Adipocyte (in vitro differentiated cells): ENCODE measurements around the gene FGF18.
"Not testable (repeated sequence)": the region's sequence is repeated elsewhere in the genome, so short reads cannot be mapped to it uniquely, and the experiment has no call there.

Experiments
- DNase-seq: peaks from one replicate; pipeline ENCODE4 v3.0.0-alpha.2; 2015; ENCODE audit warnings: low read depth
- H3K27me3 ChIP-seq: replicated peaks from 2 replicates; pipeline ENCODE4 v1.7.0; 2013; ENCODE audit warnings: mild to moderate bottlenecking, low read length, moderate library complexity; ENCODE audit not compliant: control insufficient read depth, insufficient read depth
- H3K36me3 ChIP-seq: 2 replicates; pipeline ENCODE4 v1.7.0; 2013; ENCODE audit warnings: low read length, mild to moderate bottlenecking, moderate library complexity; ENCODE audit not compliant: control insufficient read depth, insufficient read depth, severe bottlenecking
- H3K4me1 ChIP-seq: 2 replicates; pipeline ENCODE4 v1.7.0; 2013; ENCODE audit warnings: mild to moderate bottlenecking, low read length, moderate library complexity; ENCODE audit not compliant: control insufficient read depth, insufficient read depth
- H3K4me3 ChIP-seq: 2 replicates; pipeline ENCODE4 v1.7.0; 2013; ENCODE audit warnings: mild to moderate bottlenecking, low read length, moderate library complexity
- H3K9ac ChIP-seq: 2 replicates; pipeline ENCODE4 v1.7.0; 2013; ENCODE audit warnings: mild to moderate bottlenecking, low read length, moderate library complexity
- H3K9me3 ChIP-seq: 2 replicates; pipeline ENCODE4 v1.7.0; 2013; ENCODE audit warnings: mild to moderate bottlenecking, low read length, moderate library complexity; ENCODE audit not compliant: control insufficient read depth

Gene FGF18

DNA sequence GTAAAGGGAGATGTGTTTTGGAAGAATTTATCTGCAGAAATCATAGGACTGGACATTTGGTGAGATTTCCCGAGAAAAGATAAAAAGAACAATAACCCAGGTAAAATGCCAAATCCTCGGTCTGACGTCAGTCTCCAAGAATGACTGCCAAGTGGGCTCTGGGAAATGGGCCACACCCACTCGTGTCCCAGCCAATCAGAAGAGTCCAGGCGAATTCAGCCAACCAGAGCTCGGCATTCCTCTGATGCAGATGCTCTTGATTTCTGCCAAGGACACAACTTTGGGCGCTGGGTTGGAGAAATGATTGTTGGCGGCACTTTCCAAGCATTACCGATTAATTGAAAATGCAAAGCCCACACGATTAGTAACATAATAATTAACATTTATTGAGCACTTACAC lies 73.3 kb downstream of the FGF18 start:
- no peak for DNase-seq
- Histone ChIP-seq H3K9me3 (no peaks in the 10 kb centered on the region), H3K9ac (no peak overlapping the region), H3K4me1 (peaks cover 25% of the 10 kb centered on the region), H3K27me3 (peaks cover 6% of the 10 kb centered on the region), H3K4me3 (no peak overlapping the region), H3K36me3 (no peaks in the 10 kb centered on the region)

- Histone ChIP-seq H3K9me3 (no peaks in the 10 kb centered on the region), H3K4me1 (peaks cover 25% of the 10 kb centered on the region), H3K4me3 (peak overlapping the region; percentile 58), H3K36me3 (no peaks in the 10 kb centered on the region), H3K27me3 (no peaks in the 10 kb centered on the region), H3K9ac (peak overlapping the region; percentile 61)
- no peak for DNase-seq
These were observed 74.4 kb downstream of the FGF18 start for GRCh38 chr5:171493646-171494393.

GRCh38 chr5:171494452-171495121 lies 75.1 kb downstream of the FGF18 start:
- Histone ChIP-seq H3K36me3 (no peaks in the 10 kb centered on the region), H3K27me3 (no peaks in the 10 kb centered on the region), H3K4me3 (peak overlapping the region; percentile 58), H3K9ac (peak overlapping the region; percentile 61), H3K4me1 (peaks cover 25% of the 10 kb centered on the region), H3K9me3 (no peaks in the 10 kb centered on the region)
- DNase-seq, result peak; percentile 95

GRCh38 chr5:171495122-171495700 lies 75.8 kb downstream of the FGF18 start:
- H3K4me3 ChIP-seq, result no peak overlapping the region
- no peaks in the 10 kb centered on the region for H3K36me3 ChIP-seq
- no peaks in the 10 kb centered on the region for H3K27me3 ChIP-seq
- no peak for DNase-seq
- peak overlapping the region; percentile 8 for H3K9ac ChIP-seq
- peaks cover 25% of the 10 kb centered on the region for H3K4me1 ChIP-seq
- H3K9me3 ChIP-seq, result no peaks in the 10 kb centered on the region

GRCh38 chr5:171496456-171496855 lies 77.0 kb downstream of the FGF18 start:
- H3K4me3 ChIP-seq, result no peak overlapping the region
- H3K9ac ChIP-seq, result no peak overlapping the region
- no peaks in the 10 kb centered on the region for H3K9me3 ChIP-seq
- H3K36me3 ChIP-seq, result no peaks in the 10 kb centered on the region
- H3K4me1 ChIP-seq, result peaks cover 25% of the 10 kb centered on the region
- DNase-seq, result no peak
- no peaks in the 10 kb centered on the region for H3K27me3 ChIP-seq

GRCh38 chr5:171497494-171497893 lies 78.0 kb downstream of the FGF18 start:
- not testable (repeated sequence) for H3K9me3 ChIP-seq, DNase-seq, H3K27me3 ChIP-seq, H3K9ac ChIP-seq, H3K4me3 ChIP-seq, H3K36me3 ChIP-seq
- peaks cover 25% of the 10 kb centered on the region for H3K4me1 ChIP-seq

GRCh38 chr5:171498166-171498565 lies 78.7 kb downstream of the FGF18 start:
- Histone ChIP-seq H3K4me3 (no peak overlapping the region), H3K9ac (no peak overlapping the region), H3K9me3 (no peaks in the 10 kb centered on the region), H3K36me3 (no peaks in the 10 kb centered on the region), H3K27me3 (peaks cover 2% of the 10 kb centered on the region), H3K4me1 (peaks cover 25% of the 10 kb centered on the region)
- DNase-seq, result no peak

DNA sequence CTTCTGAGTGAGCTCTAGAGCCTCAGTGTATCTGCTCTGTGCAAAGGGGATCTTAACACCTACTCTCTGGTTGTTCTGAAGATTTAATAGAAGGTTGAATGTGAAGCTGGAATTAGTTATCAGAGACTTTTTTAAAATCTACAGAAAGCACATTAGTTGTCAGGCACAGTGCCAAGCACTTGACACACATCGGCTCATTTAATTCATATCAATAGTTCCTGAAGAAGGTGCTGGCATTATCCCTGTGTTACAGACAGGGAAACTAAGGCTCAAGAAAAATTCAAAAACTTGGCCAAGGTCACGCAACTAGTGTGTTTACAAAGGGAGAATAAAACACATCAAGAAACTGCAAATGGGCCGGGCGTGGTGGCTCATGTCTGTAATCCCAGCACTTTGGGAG lies 80.2 kb downstream of the FGF18 start:
- Histone ChIP-seq H3K4me1 (peaks cover 14% of the 10 kb centered on the region), H3K4me3 (no peak overlapping the region), H3K9me3 (no peaks in the 10 kb centered on the region), H3K36me3 (no peaks in the 10 kb centered on the region), H3K27me3 (peaks cover 2% of the 10 kb centered on the region), H3K9ac (no peak overlapping the region)
- DNase-seq, result no peak

- Histone ChIP-seq H3K9ac (no peak overlapping the region), H3K4me3 (no peak overlapping the region), H3K27me3 (peaks cover 2% of the 10 kb centered on the region), H3K36me3 (no peaks in the 10 kb centered on the region), H3K4me1 (no peaks in the 10 kb centered on the region), H3K9me3 (no peaks in the 10 kb centered on the region)
- no peak for DNase-seq
These were observed 86.1 kb downstream of the FGF18 start for GRCh38 chr5:171505473-171506043.

DNA sequence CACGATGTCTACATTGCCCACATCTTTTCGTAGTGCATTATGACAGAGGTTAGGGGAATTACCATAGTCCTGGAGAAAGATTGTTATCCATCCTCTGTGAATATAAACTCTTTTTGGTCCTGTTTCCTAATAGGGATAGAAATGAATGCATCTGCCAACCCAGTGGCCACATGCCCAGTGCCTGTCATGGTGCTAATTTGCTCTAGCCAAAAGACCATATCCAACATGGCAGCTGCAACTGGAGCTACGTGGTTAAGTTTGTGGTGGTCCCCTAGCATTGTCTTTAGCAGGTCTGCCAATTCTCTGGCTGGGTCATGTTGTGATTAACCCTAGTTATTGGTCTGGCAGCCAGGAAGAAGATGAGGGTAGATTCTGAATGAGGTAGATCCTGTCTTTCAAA lies 87.5 kb downstream of the FGF18 start:
- H3K27me3 ChIP-seq, result peaks cover 2% of the 10 kb centered on the region
- no peak for DNase-seq
- H3K4me1 ChIP-seq, result no peaks in the 10 kb centered on the region
- H3K4me3 ChIP-seq, result no peak overlapping the region
- no peak overlapping the region for H3K9ac ChIP-seq
- no peaks in the 10 kb centered on the region for H3K36me3 ChIP-seq
- no peaks in the 10 kb centered on the region for H3K9me3 ChIP-seq
